ENCODE data around the gene MLH3. TPM values are rescaled to one million over a fixed set of nuclear protein-coding genes. Genes with fewer than 3 reads are reported as not detected.
A peak's percentile ranks its signal among the peaks of the same experiment; 100 is the strongest.

MLH3 gene
- total RNA-seq, 1 donor from 2014 or later, result 17.1 TPM

- TF ChIP-seq CTCF (IDR thresholded peaks at IDR 0.05; ENCODE audit: partially characterized antibody, unreplicated experiment), result no peak
- Mint-ChIP-seq H3K27me3 (ENCODE audit: unreplicated experiment) (no peaks in the 10 kb centered on the region), H3K36me3 (ENCODE audit: unreplicated experiment) (no peaks in the 10 kb centered on the region), H3K9me3 (ENCODE audit: unreplicated experiment) (no peaks in the 10 kb centered on the region), H3K4me3 (ENCODE audit: unreplicated experiment) (no peak overlapping the region), H3K4me1 (ENCODE audit: low read depth, unreplicated experiment) (no peaks in the 10 kb centered on the region), H3K27ac (ENCODE audit: unreplicated experiment) (no peak overlapping the region)
- no peak for DNase-seq
Observed at GRCh38 chr14:75077794-75078193, 26.5 kb upstream of the MLH3 start.

GRCh38 chr14:75070383-75070782 lies 19.1 kb upstream of the MLH3 start:
- Mint-ChIP-seq H3K27me3 (ENCODE audit: unreplicated experiment) (peaks cover 3% of the 10 kb centered on the region), H3K9me3 (ENCODE audit: unreplicated experiment) (no peaks in the 10 kb centered on the region), H3K27ac (ENCODE audit: unreplicated experiment) (no peak overlapping the region), H3K4me3 (ENCODE audit: unreplicated experiment) (peak overlapping the region; percentile 16), H3K36me3 (ENCODE audit: unreplicated experiment) (no peaks in the 10 kb centered on the region), H3K4me1 (ENCODE audit: low read depth, unreplicated experiment) (peaks cover 2% of the 10 kb centered on the region)
- DNase-seq, result no peak
- TF ChIP-seq CTCF (IDR thresholded peaks at IDR 0.05; ENCODE audit: partially characterized antibody, unreplicated experiment), result no peak

- TF ChIP-seq CTCF (IDR thresholded peaks at IDR 0.05; ENCODE audit: partially characterized antibody, unreplicated experiment), result no peak
- Mint-ChIP-seq H3K27me3 (ENCODE audit: unreplicated experiment) (peaks cover 3% of the 10 kb centered on the region), H3K4me3 (ENCODE audit: unreplicated experiment) (no peak overlapping the region), H3K36me3 (ENCODE audit: unreplicated experiment) (no peaks in the 10 kb centered on the region), H3K4me1 (ENCODE audit: low read depth, unreplicated experiment) (peaks cover 2% of the 10 kb centered on the region), H3K9me3 (ENCODE audit: unreplicated experiment) (peaks cover under 1% of the 10 kb centered on the region), H3K27ac (ENCODE audit: unreplicated experiment) (peak overlapping the region; percentile 95)
- no peak for DNase-seq
Observed at GRCh38 chr14:75069811-75070145, 18.5 kb upstream of the MLH3 start.

GRCh38 chr14:75069121-75069810 lies 18.0 kb upstream of the MLH3 start, which contains the start of gene ZC2HC1C:
ZC2HC1C (plus strand) TSS chr14:75069641; CDS start chr14:75070574, 933 bp downstream.
- H3K4me1 Mint-ChIP-seq (ENCODE audit: low read depth, unreplicated experiment), result peaks cover 2% of the 10 kb centered on the region

More at GRCh38 chr14:75069121-75069810, 18.0 kb upstream of the MLH3 start, which contains the start of gene ZC2HC1C:
- Mint-ChIP-seq H3K4me3 (ENCODE audit: unreplicated experiment) (peak within 1 kb of the TSS; percentile 16), H3K36me3 (ENCODE audit: unreplicated experiment) (no peaks in the 10 kb centered on the region), H3K27me3 (ENCODE audit: unreplicated experiment) (peaks cover 3% of the 10 kb centered on the region), H3K27ac (ENCODE audit: unreplicated experiment) (peak within 1 kb of the TSS; percentile 95), H3K9me3 (ENCODE audit: unreplicated experiment) (peaks cover 2% of the 10 kb centered on the region)
- TF ChIP-seq CTCF (IDR thresholded peaks at IDR 0.05; ENCODE audit: partially characterized antibody, unreplicated experiment), result no peak
- DNase-seq, result peak; percentile 91
